Measurements from ENCODE around the gene CADM2. TPM values are rescaled to one million over a fixed set of nuclear protein-coding genes. Genes with fewer than 3 reads are reported as not detected.

Gene CADM2
- total RNA-seq, 1 experiment from 2014 or later = 10.9 TPM

- no peak overlapping the region for H3K4me3 Mint-ChIP-seq
- H2BK120ac ChIP-seq (ENCODE audit: low read depth, low read length, poor library complexity, severe bottlenecking) = no peak overlapping the region
- H3K79me1 ChIP-seq (ENCODE audit: insufficient read depth, low read depth, low read length, poor library complexity, severe bottlenecking) = no peaks in the 10 kb centered on the region
- no peaks in the 10 kb centered on the region for H3K27me3 Mint-ChIP-seq (ENCODE audit: low read depth)
- H3K4me1 ChIP-seq (ENCODE audit: insufficient read depth, low read length) = no peaks in the 10 kb centered on the region
- H3K27ac ChIP-seq (ENCODE audit: insufficient read length, low read depth, low read length) = no peak overlapping the region
- no peak overlapping the region for H2BK5ac ChIP-seq (ENCODE audit: insufficient read length, low read length)
- H4K20me1 ChIP-seq (ENCODE audit: control insufficient read depth, insufficient read depth, insufficient read length) = no peaks in the 10 kb centered on the region
- no peak overlapping the region for H3K23ac ChIP-seq (ENCODE audit: insufficient read length, low read depth, low read length)
- no peak for DNase-seq
- H2BK12ac ChIP-seq (ENCODE audit: insufficient read length, low read depth, low read length) = no peak overlapping the region
- H3K79me2 ChIP-seq (ENCODE audit: insufficient read depth, low read length) = no peaks in the 10 kb centered on the region
- no CpG with 5 or more reads among the region's 1 CpG for WGBS (ENCODE audit: extremely low coverage, insufficient read length, low lambda C conversion rate)
- H3K4me2 ChIP-seq (ENCODE audit: insufficient read depth, insufficient read length, low read length) = no peak overlapping the region
- H3K56ac ChIP-seq (ENCODE audit: insufficient read length, low read depth, low read length) = no peak overlapping the region
- no peak overlapping the region for H2AK5ac ChIP-seq (ENCODE audit: insufficient read length, low read length)
- no peak overlapping the region for H4K5ac ChIP-seq (ENCODE audit: insufficient read length, low read depth, low read length)
- H3K27ac Mint-ChIP-seq = no peak overlapping the region
- no peaks in the 10 kb centered on the region for H3K27me3 ChIP-seq (ENCODE audit: insufficient read depth, low read length)
- H3K23me2 ChIP-seq (ENCODE audit: insufficient read length, low read depth, low read length, poor library complexity, severe bottlenecking) = no peaks in the 10 kb centered on the region
- no peak overlapping the region for H3K18ac ChIP-seq (ENCODE audit: insufficient read length, low read depth, low read length)
- H3K9me3 ChIP-seq (ENCODE audit: control insufficient read depth, low read depth, low read length) = no peaks in the 10 kb centered on the region
- H2BK15ac ChIP-seq (ENCODE audit: low read depth, low read length) = no peak overlapping the region
- H3K14ac ChIP-seq (ENCODE audit: insufficient read depth, low read length) = no peak overlapping the region
- H3K4ac ChIP-seq (ENCODE audit: low read depth, low read length) = no peak overlapping the region
- no peak overlapping the region for H4K8ac ChIP-seq (replicated peaks; ENCODE audit: insufficient read length, low read depth, low read length)
- no peak overlapping the region for H2BK20ac ChIP-seq (ENCODE audit: low read depth, low read length, poor library complexity, severe bottlenecking)
- H3T11ph ChIP-seq (ENCODE audit: low read length) = no peak overlapping the region
- H3K4me1 Mint-ChIP-seq = peaks cover 0 to 7% of the 10 kb centered on the region in 2 experiments; a peak in 2 of 4 replicates
- H3K9ac ChIP-seq (ENCODE audit: extremely low read depth, insufficient read length, low read length) = no peak overlapping the region
- no peak overlapping the region for H2AFZ ChIP-seq (ENCODE audit: low read length)
- peaks cover 3 to 4% of the 10 kb centered on the region in 2 experiments; a peak in 2 of 5 replicates for H3K9me3 Mint-ChIP-seq
- H4K91ac ChIP-seq (ENCODE audit: insufficient read length, low read depth, low read length) = no peak overlapping the region
- H3K36me3 Mint-ChIP-seq (ENCODE audit: insufficient read depth in 1 of 3, low read depth in 3 of 3) = no peaks in the 10 kb centered on the region
- TF ChIP-seq CTCF (conservative IDR thresholded peaks at IDR 0.05) = no peak
Measured at GRCh38 chr3:85394424-85394823, 435.6 kb downstream of the CADM2 start.

All from H9 (cell line).